ENCODE results near the gene CACNA1H.

The CACNA1H gene

GRCh38 chr16:1168837-1169236, 15.9 kb downstream of the CACNA1H start:
- no peak for TF ChIP-seq CTCF (conservative IDR thresholded peaks at IDR 0.05; ENCODE audit: low read length)
- no peak overlapping the region for H3K4me3 ChIP-seq (ENCODE audit: low read length)

DNA sequence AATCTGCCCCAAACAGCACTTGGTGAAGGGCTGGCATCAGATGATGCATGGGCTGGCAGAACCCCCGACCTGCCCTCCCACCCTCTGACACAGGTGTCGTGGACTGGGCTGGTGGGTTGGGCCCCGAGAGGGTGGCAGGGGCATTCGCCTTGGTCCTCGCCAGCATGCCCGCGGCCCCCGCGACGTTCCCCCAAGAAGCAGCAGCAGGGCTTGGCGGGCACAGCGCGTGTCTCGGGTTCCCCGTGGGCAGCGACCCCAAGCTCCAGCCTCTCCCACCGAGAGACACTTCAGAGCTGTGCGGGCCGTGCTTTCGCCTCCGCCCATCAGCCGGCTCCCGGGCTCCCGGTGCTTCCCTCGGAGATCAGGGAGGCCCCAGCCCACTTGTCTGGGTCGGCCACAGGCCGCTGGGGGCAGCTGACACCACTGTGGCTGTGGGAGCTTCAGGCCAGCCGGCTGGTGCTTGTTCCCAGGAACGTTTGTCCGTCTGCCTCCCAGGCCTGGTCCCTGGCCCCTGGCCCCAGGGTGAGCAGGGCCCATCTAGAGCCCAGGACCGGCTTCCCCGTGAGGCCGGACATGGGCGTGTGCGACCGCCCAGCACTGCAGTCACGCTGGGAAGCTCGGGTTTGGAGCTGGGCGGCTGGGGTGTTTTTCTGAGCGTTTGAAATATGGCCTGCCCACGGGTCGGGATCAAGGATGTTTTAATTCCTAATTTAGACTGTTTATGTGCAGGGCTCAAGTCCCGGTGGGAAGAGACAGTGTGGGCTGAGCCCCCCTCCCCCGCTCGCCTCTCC, 16.6 kb downstream of the CACNA1H start:
- H3K4me3 ChIP-seq (ENCODE audit: low read length) = no peak overlapping the region
- TF ChIP-seq CTCF (conservative IDR thresholded peaks at IDR 0.05; ENCODE audit: low read length) = no peak
- no peak for DNase-seq (ENCODE audit: low read depth)

More at GRCh38 chr16:1168837-1169236, 15.9 kb downstream of the CACNA1H start:
- no peak for DNase-seq (ENCODE audit: low read depth)

DNA sequence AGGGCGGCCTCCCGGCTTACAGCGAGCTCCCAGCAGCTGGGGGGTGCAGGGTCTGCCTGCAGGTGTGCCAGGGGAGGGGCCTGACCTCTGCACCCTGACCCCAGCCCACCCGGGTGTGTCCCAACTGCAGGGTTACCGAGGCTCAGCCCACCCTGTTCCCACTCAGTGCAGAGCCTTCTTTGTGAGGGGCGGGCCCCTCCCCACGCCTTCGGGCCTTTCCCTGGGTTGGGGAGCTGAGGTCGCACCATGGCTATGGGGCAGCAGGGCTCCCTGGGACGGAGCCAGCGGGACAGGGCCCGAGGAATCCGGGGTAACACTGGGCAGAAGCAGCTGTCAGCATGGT, 17.1 kb downstream of the CACNA1H start:
- no peak overlapping the region for H3K4me3 ChIP-seq (ENCODE audit: low read length)
- no peak for DNase-seq (ENCODE audit: low read depth)
- no peak for TF ChIP-seq CTCF (conservative IDR thresholded peaks at IDR 0.05; ENCODE audit: low read length)

DNA sequence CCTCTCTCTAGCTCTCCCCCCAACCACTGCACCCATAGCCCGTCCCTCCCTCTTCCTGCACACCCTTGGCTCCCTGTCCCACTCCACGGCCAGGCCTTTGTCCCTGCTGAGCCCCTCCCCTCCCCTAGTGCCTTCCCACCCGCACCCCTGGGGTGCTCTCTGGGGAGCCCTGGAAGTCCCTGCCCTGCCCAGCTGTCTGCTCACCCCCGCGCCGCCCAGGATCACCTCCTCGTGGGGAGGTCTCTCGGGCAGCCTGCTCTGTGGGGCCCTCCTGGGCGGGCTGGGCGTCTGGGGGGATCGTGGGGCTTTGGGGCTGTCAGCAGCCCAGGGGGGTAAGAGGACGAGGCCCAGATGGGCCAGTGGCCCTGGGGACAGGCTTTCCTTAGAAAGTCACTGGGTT, 18.1 kb downstream of the CACNA1H start:
- H3K4me3 ChIP-seq (ENCODE audit: low read length) = no peak overlapping the region
- no peak for DNase-seq (ENCODE audit: low read depth)
- TF ChIP-seq CTCF (conservative IDR thresholded peaks at IDR 0.05; ENCODE audit: low read length) = no peak

- DNase-seq (ENCODE audit: low read depth) = no peak
- H3K4me3 ChIP-seq (ENCODE audit: low read length) = no peak overlapping the region
- no peak for TF ChIP-seq CTCF (conservative IDR thresholded peaks at IDR 0.05; ENCODE audit: low read length)
These were observed 19.0 kb downstream of the CACNA1H start for GRCh38 chr16:1171854-1172428.

GRCh38 chr16:1172651-1173050, 19.7 kb downstream of the CACNA1H start:
- no peak overlapping the region for H3K4me3 ChIP-seq (ENCODE audit: low read length)
- TF ChIP-seq CTCF (conservative IDR thresholded peaks at IDR 0.05; ENCODE audit: low read length) = no peak
- no peak for DNase-seq (ENCODE audit: low read depth)

DNA sequence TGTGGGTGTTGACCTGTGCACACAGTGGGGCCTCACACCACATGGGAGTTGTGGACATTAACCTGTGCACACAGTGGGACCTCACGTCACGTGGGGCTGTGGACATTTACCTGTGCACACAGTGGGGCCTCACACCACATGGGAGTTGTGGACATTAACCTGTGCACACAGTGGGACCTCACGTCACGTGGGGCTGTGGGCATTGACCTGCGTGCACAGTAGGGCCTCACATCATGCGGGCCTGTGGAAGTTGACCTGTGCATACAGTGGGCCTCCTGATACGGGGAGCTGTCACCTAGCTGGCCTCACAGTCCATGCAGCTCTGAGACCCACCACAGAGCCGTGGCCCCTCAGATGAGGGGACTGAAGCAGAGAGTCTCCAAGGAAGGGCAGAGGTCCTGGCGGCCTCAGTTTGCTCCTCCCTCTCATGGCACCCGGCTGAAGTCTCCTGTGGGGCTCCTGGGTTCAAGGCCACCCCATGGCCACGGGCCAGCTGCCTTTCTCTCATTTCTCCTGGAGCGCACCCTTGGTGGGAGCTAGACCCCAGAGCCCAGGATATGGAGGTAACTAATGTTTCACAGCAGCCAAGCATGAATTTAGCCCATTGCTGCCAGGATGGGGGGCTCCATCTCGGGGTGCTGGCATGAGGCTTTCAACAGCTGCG, 21.0 kb downstream of the CACNA1H start:
- no peak overlapping the region for H3K4me3 ChIP-seq (ENCODE audit: low read length)
- no peak for TF ChIP-seq CTCF (conservative IDR thresholded peaks at IDR 0.05; ENCODE audit: low read length)
- no peak for DNase-seq (ENCODE audit: low read depth)

All from AG10803 (cell line).